ENCODE data around the gene FGF9. TPM values are rescaled to one million over a fixed set of nuclear protein-coding genes. Genes with fewer than 3 reads are reported as not detected.

FGF9 gene
- total and polyA plus RNA-seq, 10 of the 15 experiments (the other 5 are each of a cell fraction or from before 2014, with no cell fraction given), result 0.05 to 1.5 (median 0.83) TPM

GRCh38 chr13:21663197-21663596 lies 7.7 kb upstream of the FGF9 start:
- WGBS (ENCODE audit: insufficient coverage, insufficient replicate concordance, low lambda C conversion rate, missing lambda C conversion rate), result 35% methylated on average over 4 of the region's 4 CpGs
- in situ Hi-C loops (cut with MboI), result no loop called here
- H4K20me1 ChIP-seq (ENCODE audit: control insufficient read depth, insufficient read depth), result no peaks in the 10 kb centered on the region
- H3K27ac ChIP-seq (ENCODE audit: control insufficient read depth, insufficient read depth), result no peak overlapping the region
- H3K36me3 ChIP-seq (ENCODE audit: control insufficient read depth in 2 of 2, insufficient read depth in 2 of 2, low read length in 1 of 2), result no peaks in the 10 kb centered on the region
- H3K4me2 ChIP-seq (ENCODE audit: control insufficient read depth, insufficient read depth), result no peak overlapping the region
- POLR2A ChIA-PET, result no interaction called here
- no peak overlapping the region for H3K9ac ChIP-seq (ENCODE audit: control insufficient read depth, insufficient read depth, low read length)
- intact Hi-C loops (cut with micrococcal nuclease; ENCODE audit: unreplicated experiment), result no loop called here
- H3K79me2 ChIP-seq (ENCODE audit: control insufficient read depth, insufficient read depth, low read length), result no peaks in the 10 kb centered on the region
- no peak overlapping the region for H2AFZ ChIP-seq (ENCODE audit: control insufficient read depth, low read depth, low read length)
- FAIRE-seq (no peak), ATAC-seq (no peak), DNase-seq (ENCODE audit: low read depth, low spot score) (no peak)
- no peaks in the 10 kb centered on the region for H3K9me3 ChIP-seq (replicated peaks; ENCODE audit: control insufficient read depth, insufficient read depth, low read length)
- SMC1A ChIA-PET (ENCODE audit: uncharacterized antibody, unreplicated experiment), result interaction anchor here (1.1 to 1.2 kb wide), 2 partner anchors 19 to 25 kb away, joined by 3 to 5 read pairs; no protein-coding TSS in a partner anchor
- TF ChIP-seq KLF5 (IDR thresholded peaks at IDR 0.05; ENCODE audit: partially characterized antibody) (no peak), TARDBP (IDR thresholded peaks at IDR 0.05; ENCODE audit: borderline replicate concordance) (no peak), SRF (IDR thresholded peaks at IDR 0.05; ENCODE audit: low read depth in 2 of 2, low read length in 2 of 2) (no peak)
- H3K4me1 ChIP-seq (ENCODE audit: control insufficient read depth, insufficient read depth, low read length), result no peaks in the 10 kb centered on the region
- RAD21 ChIA-PET (ENCODE audit: unreplicated experiment), result no interaction called here
- BruUV-seq (replicated peaks), result no TSS peak
- H3K4me3 ChIP-seq, result no peak overlapping the region
- peaks cover 0 to 4% of the 10 kb centered on the region in 2 experiments; a peak in 2 of 4 replicates for H3K27me3 ChIP-seq (replicated peaks in 1 of 2; ENCODE audit: control insufficient read depth in 2 of 2, insufficient read depth in 2 of 2, low read length in 1 of 2)
- CTCF ChIA-PET, result interaction anchor here (1.4 kb wide), 1 partner anchor 25 kb away, joined by 4 read pairs; no protein-coding TSS in a partner anchor

- Histone ChIP-seq H3K36me3 (ENCODE audit: control insufficient read depth in 2 of 2, insufficient read depth in 2 of 2, low read length in 1 of 2) (no peaks in the 10 kb centered on the region), H3K4me2 (ENCODE audit: control insufficient read depth, insufficient read depth) (peak overlapping the region; percentile 100), H3K27me3 (replicated peaks in 1 of 2; ENCODE audit: control insufficient read depth in 2 of 2, insufficient read depth in 2 of 2, low read length in 1 of 2) (peaks cover 13 to 22% of the 10 kb centered on the region in 2 experiments), H4K20me1 (ENCODE audit: control insufficient read depth, insufficient read depth) (no peaks in the 10 kb centered on the region), H3K79me2 (ENCODE audit: control insufficient read depth, insufficient read depth, low read length) (no peaks in the 10 kb centered on the region), H3K9ac (ENCODE audit: control insufficient read depth, insufficient read depth, low read length) (no peak overlapping the region), H3K4me1 (ENCODE audit: control insufficient read depth, insufficient read depth, low read length) (peaks cover 20% of the 10 kb centered on the region), H2AFZ (ENCODE audit: control insufficient read depth, low read depth, low read length) (peak overlapping the region; percentile 69), H3K9me3 (replicated peaks; ENCODE audit: control insufficient read depth, insufficient read depth, low read length) (no peaks in the 10 kb centered on the region; the same call in 2 of the 3 replicates), H3K27ac (ENCODE audit: control insufficient read depth, insufficient read depth) (no peak overlapping the region), H3K4me3 (peak overlapping the region; percentile 75)
- intact Hi-C loops (cut with micrococcal nuclease; ENCODE audit: unreplicated experiment), result no loop called here
- RAD21 ChIA-PET (ENCODE audit: unreplicated experiment), result no interaction called here
- SMC1A ChIA-PET (ENCODE audit: uncharacterized antibody, unreplicated experiment), result no interaction called here
- no TSS peak for BruUV-seq (replicated peaks)
- in situ Hi-C loops (cut with MboI), result no loop called here
- POLR2A ChIA-PET, result no interaction called here
- FAIRE-seq, result no peak
- DNase-seq (ENCODE audit: low read depth, low spot score), result no peak
- no peak for ATAC-seq
- WGBS (ENCODE audit: insufficient coverage, insufficient replicate concordance, low lambda C conversion rate, missing lambda C conversion rate), result 19% methylated on average over 22 of the region's 23 CpGs
- CTCF ChIA-PET, result interaction anchor here (0.6 to 2.0 kb wide), 2 partner anchors 30 to 139 kb away, joined by 3 to 7 read pairs; no protein-coding TSS in a partner anchor
- TF ChIP-seq CEBPZ (IDR thresholded peaks at IDR 0.05; ENCODE audit: low read depth, low read length) (no peak), GATAD2B (conservative IDR thresholded peaks at IDR 0.05; ENCODE audit: low read depth) (no peak), USF2 (IDR thresholded peaks at IDR 0.05; ENCODE audit: borderline replicate concordance, low read depth, low read length) (no peak), ATF3 (IDR thresholded peaks at IDR 0.05; ENCODE audit: borderline replicate concordance, extremely low read depth, low read depth, low read length) (no peak), ZBTB11 (CRISPR knock-in tag; IDR thresholded peaks at IDR 0.05) (no peak)
Observed at GRCh38 chr13:21668732-21669275, 2.1 kb upstream of the FGF9 start.

Measured in GM12878 (cell line).